SK-N-SH treated with all-trans-retinoic acid at 6 μM for 48 hours (cell line): ENCODE measurements around the gene HS3ST4.

Source experiments
- ARNTL ChIP-seq: fragments of 450-650 bp; formaldehyde crosslinking; IDR thresholded peaks from 2 replicates; pipeline ENCODE4 v1.5.0; 2020; ENCODE audit warnings: low read depth, mild to moderate bottlenecking, moderate library complexity, borderline replicate concordance
- BACH2 ChIP-seq: fragments of 250-450 bp; sonication (Bioruptor Pico); IDR thresholded peaks from 2 replicates; pipeline ENCODE4 v1.9.0; 2021; ENCODE audit warnings: mild to moderate bottlenecking, borderline replicate concordance
- RARB ChIP-seq: fragments of 250-450 bp; sonication (Bioruptor Pico); IDR thresholded peaks from 2 replicates; pipeline ENCODE4 v1.8.0; 2021; ENCODE audit warnings: mild to moderate bottlenecking, moderate library complexity
- ZC3H10 ChIP-seq: fragments of 250-450 bp; sonication (Bioruptor Pico); IDR thresholded peaks from 2 replicates; pipeline ENCODE4 v1.5.1; 2021; ENCODE audit warnings: mild to moderate bottlenecking, moderate library complexity
- ZNF70 ChIP-seq: fragments of 450-650 bp; formaldehyde crosslinking; IDR thresholded peaks from 2 replicates; pipeline ENCODE4 v1.5.0; 2020; ENCODE audit warnings: mild to moderate bottlenecking, moderate library complexity
- TF ChIP-seq, protein P1 (sequence below): fragments of 250-450 bp; sonication (Bioruptor Pico); IDR thresholded peaks from 2 replicates; pipeline ENCODE4 v1.8.0; 2020; ENCODE audit warnings: mild to moderate bottlenecking, moderate library complexity, borderline replicate concordance

DNA sequence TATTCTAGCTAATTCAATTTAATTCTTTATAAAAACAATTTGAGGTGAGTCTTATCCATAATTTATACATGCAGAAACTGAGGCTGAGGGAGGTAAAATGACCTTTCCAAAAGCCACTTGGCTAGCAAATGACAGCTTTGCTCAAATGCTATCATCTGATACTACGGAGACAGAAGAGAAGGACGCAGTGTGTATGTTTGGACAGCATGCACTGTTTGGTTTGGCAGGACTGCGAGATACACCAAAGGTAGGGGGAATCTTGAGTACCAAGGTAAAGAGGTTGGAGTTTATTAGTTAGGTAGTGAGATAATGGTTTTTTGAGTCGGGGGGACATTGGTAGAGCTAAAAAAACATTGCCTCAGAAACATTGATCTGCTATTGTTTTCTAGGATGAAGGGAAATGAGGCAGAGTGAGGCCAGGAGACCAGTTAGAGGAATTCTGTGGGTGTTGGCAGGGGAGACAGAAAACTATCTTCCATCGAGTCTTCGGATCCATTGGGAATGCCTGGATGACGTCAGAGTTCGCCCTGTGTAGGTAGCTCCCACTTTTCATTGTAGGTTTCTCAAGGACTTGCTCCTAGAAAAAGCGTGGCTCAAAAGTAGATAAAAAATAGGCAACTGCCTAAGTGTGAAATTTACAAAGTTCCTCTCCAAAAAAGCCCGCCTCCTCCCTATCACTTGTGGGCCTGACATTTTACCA is 2.5 kb upstream of the HS3ST4 start:
- TF ChIP-seq ZNF70 (CRISPR knock-in tag) (no peak), RARB (CRISPR knock-in tag) (no peak), BACH2 (CRISPR knock-in tag) (no peak), ARNTL (CRISPR knock-in tag) (no peak), ZC3H10 (CRISPR knock-in tag) (no peak)
- TF ChIP-seq, protein P1, sequence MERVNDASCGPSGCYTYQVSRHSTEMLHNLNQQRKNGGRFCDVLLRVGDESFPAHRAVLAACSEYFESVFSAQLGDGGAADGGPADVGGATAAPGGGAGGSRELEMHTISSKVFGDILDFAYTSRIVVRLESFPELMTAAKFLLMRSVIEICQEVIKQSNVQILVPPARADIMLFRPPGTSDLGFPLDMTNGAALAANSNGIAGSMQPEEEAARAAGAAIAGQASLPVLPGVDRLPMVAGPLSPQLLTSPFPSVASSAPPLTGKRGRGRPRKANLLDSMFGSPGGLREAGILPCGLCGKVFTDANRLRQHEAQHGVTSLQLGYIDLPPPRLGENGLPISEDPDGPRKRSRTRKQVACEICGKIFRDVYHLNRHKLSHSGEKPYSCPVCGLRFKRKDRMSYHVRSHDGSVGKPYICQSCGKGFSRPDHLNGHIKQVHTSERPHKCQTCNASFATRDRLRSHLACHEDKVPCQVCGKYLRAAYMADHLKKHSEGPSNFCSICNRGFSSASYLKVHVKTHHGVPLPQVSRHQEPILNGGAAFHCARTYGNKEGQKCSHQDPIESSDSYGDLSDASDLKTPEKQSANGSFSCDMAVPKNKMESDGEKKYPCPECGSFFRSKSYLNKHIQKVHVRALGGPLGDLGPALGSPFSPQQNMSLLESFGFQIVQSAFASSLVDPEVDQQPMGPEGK (CRISPR knock-in tag) = no peak
